HUES48 (cell line): ENCODE data around the gene ELOB.

Experiments used
- H3K27ac ChIP-seq: one replicate; pipeline ENCODE4 v1.7.0; 2013; ENCODE audit warnings: low read depth, low read length, inconsistent platforms
- H3K27me3 ChIP-seq: 2 replicates; pipeline ENCODE4 v1.6.1; 2013; ENCODE audit warnings: mild to moderate bottlenecking, low read length; ENCODE audit not compliant: control insufficient read depth, insufficient read depth
- H3K36me3 ChIP-seq: 2 replicates; pipeline ENCODE4 v1.6.1; 2013; ENCODE audit warnings: low read length; ENCODE audit not compliant: control insufficient read depth, insufficient read depth
- H3K4me1 ChIP-seq: 2 replicates; pipeline ENCODE4 v1.6.1; 2013; ENCODE audit warnings: mild to moderate bottlenecking, low read length; ENCODE audit not compliant: control insufficient read depth, insufficient read depth
- H3K4me3 ChIP-seq: 2 replicates; pipeline ENCODE4 v1.5.1; 2013; ENCODE audit warnings: mild to moderate bottlenecking, low read depth, low read length
- H3K9ac ChIP-seq: 2 replicates; pipeline ENCODE4 v1.6.1; 2013; ENCODE audit warnings: mild to moderate bottlenecking, low read depth, low read length, moderate library complexity
- H3K9me3 ChIP-seq: 2 replicates; pipeline ENCODE4 v1.6.1; 2013; ENCODE audit warnings: low read length; ENCODE audit not compliant: control insufficient read depth, insufficient read depth

Gene ELOB

GRCh38 chr16:2778630-2778958 lies 1.5 kb upstream of the ELOB start:
- no peak overlapping the region for H3K27ac ChIP-seq
- peak overlapping the region; percentile 93 for H3K4me3 ChIP-seq
- H3K27me3 ChIP-seq, result no peaks in the 10 kb centered on the region
- no peak overlapping the region for H3K9ac ChIP-seq
- H3K9me3 ChIP-seq, result no peaks in the 10 kb centered on the region
- H3K36me3 ChIP-seq, result peaks cover 18% of the 10 kb centered on the region
- peaks cover 7% of the 10 kb centered on the region for H3K4me1 ChIP-seq

- peak overlapping the region; percentile 100 for H3K9ac ChIP-seq
- no peaks in the 10 kb centered on the region for H3K27me3 ChIP-seq
- peak overlapping the region; percentile 93 for H3K4me3 ChIP-seq
- H3K9me3 ChIP-seq, result no peaks in the 10 kb centered on the region
- H3K36me3 ChIP-seq, result peaks cover 23% of the 10 kb centered on the region
- peak overlapping the region; percentile 99 for H3K27ac ChIP-seq
- peaks cover 7% of the 10 kb centered on the region for H3K4me1 ChIP-seq
Measured at GRCh38 chr16:2777903-2778629, 986 bp upstream of the ELOB start.

GRCh38 chr16:2776500-2777139 lies 460 bp downstream of the ELOB start:
- no peaks in the 10 kb centered on the region for H3K9me3 ChIP-seq
- peak overlapping the region; percentile 88 for H3K9ac ChIP-seq
- H3K27ac ChIP-seq, result peak overlapping the region; percentile 79
- H3K27me3 ChIP-seq, result no peaks in the 10 kb centered on the region
- H3K36me3 ChIP-seq, result peaks cover 35% of the 10 kb centered on the region
- peak overlapping the region; percentile 83 for H3K4me3 ChIP-seq
- H3K4me1 ChIP-seq, result peaks cover 7% of the 10 kb centered on the region

GRCh38 chr16:2775765-2776499 lies 1.1 kb downstream of the ELOB start:
- H3K4me1 ChIP-seq, result peaks cover 7% of the 10 kb centered on the region
- H3K36me3 ChIP-seq, result peaks cover 42% of the 10 kb centered on the region
- peak overlapping the region; percentile 88 for H3K9ac ChIP-seq
- no peaks in the 10 kb centered on the region for H3K9me3 ChIP-seq
- no peaks in the 10 kb centered on the region for H3K27me3 ChIP-seq
- H3K4me3 ChIP-seq, result peak overlapping the region; percentile 83
- H3K27ac ChIP-seq, result peak overlapping the region; percentile 79

- H3K4me1 ChIP-seq, result peaks cover 7% of the 10 kb centered on the region
- H3K4me3 ChIP-seq, result no peak overlapping the region
- peaks cover 48% of the 10 kb centered on the region for H3K36me3 ChIP-seq
- H3K9me3 ChIP-seq, result no peaks in the 10 kb centered on the region
- no peaks in the 10 kb centered on the region for H3K27me3 ChIP-seq
- H3K9ac ChIP-seq, result no peak overlapping the region
- no peak overlapping the region for H3K27ac ChIP-seq
Measured at GRCh38 chr16:2775131-2775716, 1.9 kb downstream of the ELOB start.

GRCh38 chr16:2774161-2774891 lies 2.8 kb downstream of the ELOB start:
- H3K27me3 ChIP-seq, result no peaks in the 10 kb centered on the region
- H3K36me3 ChIP-seq, result peaks cover 57% of the 10 kb centered on the region
- peaks cover 7% of the 10 kb centered on the region for H3K4me1 ChIP-seq
- no peak overlapping the region for H3K27ac ChIP-seq
- H3K9ac ChIP-seq, result no peak overlapping the region
- H3K4me3 ChIP-seq, result no peak overlapping the region
- no peaks in the 10 kb centered on the region for H3K9me3 ChIP-seq

- H3K27me3 ChIP-seq, result no peaks in the 10 kb centered on the region
- no peaks in the 10 kb centered on the region for H3K9me3 ChIP-seq
- H3K4me3 ChIP-seq, result no peak overlapping the region
- peak overlapping the region; percentile 54 for H3K27ac ChIP-seq
- H3K4me1 ChIP-seq, result peaks cover 4% of the 10 kb centered on the region
- peaks cover 67% of the 10 kb centered on the region for H3K36me3 ChIP-seq
- no peak overlapping the region for H3K9ac ChIP-seq
Measured at GRCh38 chr16:2773188-2773968, 3.7 kb downstream of the ELOB start.

- Histone ChIP-seq H3K9me3 (no peaks in the 10 kb centered on the region), H3K9ac (no peak overlapping the region), H3K4me3 (no peak overlapping the region), H3K4me1 (no peaks in the 10 kb centered on the region), H3K27me3 (no peaks in the 10 kb centered on the region), H3K36me3 (peaks cover 83% of the 10 kb centered on the region), H3K27ac (peak overlapping the region; percentile 47)
Measured at GRCh38 chr16:2771496-2772402, 5.3 kb downstream of the ELOB start.

GRCh38 chr16:2770057-2770951 lies 6.8 kb downstream of the ELOB start:
- no peaks in the 10 kb centered on the region for H3K27me3 ChIP-seq
- no peaks in the 10 kb centered on the region for H3K9me3 ChIP-seq
- peak overlapping the region; percentile 47 for H3K27ac ChIP-seq
- H3K4me1 ChIP-seq, result no peaks in the 10 kb centered on the region
- no peak overlapping the region for H3K4me3 ChIP-seq
- H3K36me3 ChIP-seq, result peaks cover 96% of the 10 kb centered on the region
- no peak overlapping the region for H3K9ac ChIP-seq
